Rectal smooth muscle tissue (tissue), 1 donor: ENCODE measurements around the gene GNAL.

ENCODE experiments used
- H3K27ac ChIP-seq: one replicate; pipeline ENCODE4 v1.7.0; 2013; ENCODE audit warnings: low read depth, low read length, inconsistent platforms
- H3K27me3 ChIP-seq: one replicate; pipeline ENCODE4 v1.7.0; 2013; ENCODE audit warnings: low read length; ENCODE audit not compliant: control insufficient read depth, insufficient read depth
- H3K36me3 ChIP-seq: one replicate; pipeline ENCODE4 v1.7.0; 2013; ENCODE audit warnings: low read length; ENCODE audit not compliant: control insufficient read depth, insufficient read depth
- H3K4me1 ChIP-seq: one replicate; pipeline ENCODE4 v1.7.0; 2013; ENCODE audit warnings: low read length; ENCODE audit not compliant: control insufficient read depth, insufficient read depth
- H3K4me3 ChIP-seq: one replicate; pipeline ENCODE4 v1.7.0; 2013; ENCODE audit warnings: low read length
- H3K9ac ChIP-seq: one replicate; pipeline ENCODE4 v1.7.0; 2013; ENCODE audit warnings: low read length

The GNAL gene

GRCh38 chr18:11661430-11661829 is 27.6 kb upstream of the GNAL start:
- no peaks in the 10 kb centered on the region for H3K4me1 ChIP-seq
- H3K9ac ChIP-seq = no peak overlapping the region
- no peak overlapping the region for H3K4me3 ChIP-seq
- H3K27me3 ChIP-seq = no peaks in the 10 kb centered on the region
- no peaks in the 10 kb centered on the region for H3K36me3 ChIP-seq
- no peak overlapping the region for H3K27ac ChIP-seq

GRCh38 chr18:11663439-11664029 is 25.5 kb upstream of the GNAL start:
- no peak overlapping the region for H3K4me3 ChIP-seq
- H3K4me1 ChIP-seq = no peaks in the 10 kb centered on the region
- H3K27me3 ChIP-seq = no peaks in the 10 kb centered on the region
- no peaks in the 10 kb centered on the region for H3K36me3 ChIP-seq
- H3K9ac ChIP-seq = no peak overlapping the region
- no peak overlapping the region for H3K27ac ChIP-seq

GRCh38 chr18:11664286-11664685 is 24.8 kb upstream of the GNAL start:
- no peaks in the 10 kb centered on the region for H3K27me3 ChIP-seq
- H3K27ac ChIP-seq = no peak overlapping the region
- H3K36me3 ChIP-seq = no peaks in the 10 kb centered on the region
- H3K9ac ChIP-seq = no peak overlapping the region
- no peak overlapping the region for H3K4me3 ChIP-seq
- no peaks in the 10 kb centered on the region for H3K4me1 ChIP-seq

GRCh38 chr18:11665146-11665545 is 23.9 kb upstream of the GNAL start:
- no peaks in the 10 kb centered on the region for H3K27me3 ChIP-seq
- no peak overlapping the region for H3K4me3 ChIP-seq
- no peak overlapping the region for H3K9ac ChIP-seq

GRCh38 chr18:11665587-11665986 is 23.5 kb upstream of the GNAL start:
- Histone ChIP-seq H3K4me3 (no peak overlapping the region), H3K36me3 (no peaks in the 10 kb centered on the region), H3K27me3 (no peaks in the 10 kb centered on the region), H3K9ac (no peak overlapping the region), H3K27ac (no peak overlapping the region), H3K4me1 (no peaks in the 10 kb centered on the region)

More at GRCh38 chr18:11665146-11665545, 23.9 kb upstream of the GNAL start:
- no peaks in the 10 kb centered on the region for H3K36me3 ChIP-seq
- no peak overlapping the region for H3K27ac ChIP-seq
- no peaks in the 10 kb centered on the region for H3K4me1 ChIP-seq

GRCh38 chr18:11666176-11666575 is 22.9 kb upstream of the GNAL start:
- H3K9ac ChIP-seq = no peak overlapping the region
- no peaks in the 10 kb centered on the region for H3K27me3 ChIP-seq
- H3K27ac ChIP-seq = no peak overlapping the region
- H3K36me3 ChIP-seq = no peaks in the 10 kb centered on the region
- H3K4me3 ChIP-seq = no peak overlapping the region
- H3K4me1 ChIP-seq = no peaks in the 10 kb centered on the region

- no peaks in the 10 kb centered on the region for H3K4me1 ChIP-seq
Measured at GRCh38 chr18:11666831-11667230, 22.2 kb upstream of the GNAL start.

GRCh38 chr18:11667578-11667977 is 21.5 kb upstream of the GNAL start:
- Histone ChIP-seq H3K9ac (no peak overlapping the region), H3K36me3 (no peaks in the 10 kb centered on the region), H3K27me3 (no peaks in the 10 kb centered on the region), H3K4me3 (no peak overlapping the region), H3K4me1 (no peaks in the 10 kb centered on the region), H3K27ac (no peak overlapping the region)

More at GRCh38 chr18:11666831-11667230, 22.2 kb upstream of the GNAL start:
- Histone ChIP-seq H3K4me3 (no peak overlapping the region), H3K36me3 (no peaks in the 10 kb centered on the region), H3K9ac (no peak overlapping the region), H3K27me3 (no peaks in the 10 kb centered on the region), H3K27ac (no peak overlapping the region)

GRCh38 chr18:11668441-11669169 is 20.5 kb upstream of the GNAL start:
- Histone ChIP-seq H3K27ac (no peak overlapping the region), H3K4me3 (no peak overlapping the region), H3K36me3 (no peaks in the 10 kb centered on the region), H3K9ac (no peak overlapping the region), H3K27me3 (no peaks in the 10 kb centered on the region), H3K4me1 (no peaks in the 10 kb centered on the region)

- Histone ChIP-seq H3K4me1 (no peaks in the 10 kb centered on the region), H3K27me3 (no peaks in the 10 kb centered on the region), H3K9ac (no peak overlapping the region), H3K36me3 (no peaks in the 10 kb centered on the region), H3K27ac (no peak overlapping the region), H3K4me3 (no peak overlapping the region)
Measured at GRCh38 chr18:11669271-11669947, 19.7 kb upstream of the GNAL start.

- Histone ChIP-seq H3K4me1 (no peaks in the 10 kb centered on the region), H3K36me3 (no peaks in the 10 kb centered on the region), H3K27ac (no peak overlapping the region), H3K9ac (no peak overlapping the region), H3K27me3 (no peaks in the 10 kb centered on the region), H3K4me3 (no peak overlapping the region)
Measured at GRCh38 chr18:11669948-11670275, 19.2 kb upstream of the GNAL start.

- Histone ChIP-seq H3K9ac (no peak overlapping the region), H3K36me3 (no peaks in the 10 kb centered on the region), H3K27ac (no peak overlapping the region), H3K27me3 (no peaks in the 10 kb centered on the region), H3K4me3 (no peak overlapping the region), H3K4me1 (no peaks in the 10 kb centered on the region)
Measured at GRCh38 chr18:11671156-11671555, 17.9 kb upstream of the GNAL start.

- no peak overlapping the region for H3K27ac ChIP-seq
- no peaks in the 10 kb centered on the region for H3K27me3 ChIP-seq
- H3K9ac ChIP-seq = no peak overlapping the region
- no peak overlapping the region for H3K4me3 ChIP-seq
- no peaks in the 10 kb centered on the region for H3K36me3 ChIP-seq
- H3K4me1 ChIP-seq = no peaks in the 10 kb centered on the region
Measured at GRCh38 chr18:11672198-11672597, 16.9 kb upstream of the GNAL start.
